Esophagus mucosa (tissue), 1 donor: Measurements from ENCODE around the gene TDRD7. TPM values are rescaled to one million over a fixed set of nuclear protein-coding genes. Genes with fewer than 3 reads are reported as not detected.

ENCODE experiments used
- ATAC-seq: fragments of 200-7000 bp; cut with Tn5 transposase; one replicate; pipeline ENCODE4 v1.9.1; 2020
- total RNA-seq: library from RNA; stranded (reverse); gene quantifications from one replicate; pipeline ENCODE4 v1.2.4, GENCODE V29; 2023
- donor health status: DM: yes; HTN: yes; CAD: no.

Gene TDRD7
- total RNA-seq, 1 donor from 2014 or later: 9.8 TPM

DNA sequence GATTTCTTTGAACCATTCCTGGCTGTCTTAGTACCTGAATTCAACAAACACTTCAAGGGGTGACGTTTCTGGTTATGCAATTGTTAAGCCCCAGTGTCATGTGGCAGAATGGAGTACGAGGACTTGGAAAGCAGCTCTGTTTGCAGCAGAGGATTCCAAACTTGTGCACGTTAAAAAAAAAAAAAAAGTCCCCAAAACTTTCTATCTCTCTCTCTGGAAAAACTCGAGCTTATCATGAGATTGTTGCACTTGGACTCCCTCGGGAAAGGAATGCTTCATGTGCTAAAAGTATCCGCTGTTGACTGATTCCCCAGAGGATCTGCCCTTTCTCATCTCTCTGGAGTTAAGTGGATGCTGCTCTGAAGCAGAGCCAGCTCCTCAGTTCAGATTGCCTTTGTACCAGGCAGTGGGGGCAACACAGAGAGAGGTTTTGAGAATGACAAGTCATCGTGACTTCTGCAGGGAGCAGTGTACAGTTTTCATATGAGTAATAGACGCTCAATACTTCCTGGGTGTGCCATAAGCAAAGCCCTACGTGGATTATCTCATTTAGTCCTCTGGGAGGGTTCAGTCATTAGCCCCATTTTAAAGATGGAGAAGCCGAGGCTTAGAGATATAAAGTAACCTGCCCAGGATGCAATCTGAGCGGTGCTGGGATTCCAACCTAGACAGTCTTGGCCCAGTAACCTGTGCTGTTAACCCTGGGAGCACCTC is 117.6 kb downstream of the TDRD7 start:
- ATAC-seq: peak; percentile 75

DNA sequence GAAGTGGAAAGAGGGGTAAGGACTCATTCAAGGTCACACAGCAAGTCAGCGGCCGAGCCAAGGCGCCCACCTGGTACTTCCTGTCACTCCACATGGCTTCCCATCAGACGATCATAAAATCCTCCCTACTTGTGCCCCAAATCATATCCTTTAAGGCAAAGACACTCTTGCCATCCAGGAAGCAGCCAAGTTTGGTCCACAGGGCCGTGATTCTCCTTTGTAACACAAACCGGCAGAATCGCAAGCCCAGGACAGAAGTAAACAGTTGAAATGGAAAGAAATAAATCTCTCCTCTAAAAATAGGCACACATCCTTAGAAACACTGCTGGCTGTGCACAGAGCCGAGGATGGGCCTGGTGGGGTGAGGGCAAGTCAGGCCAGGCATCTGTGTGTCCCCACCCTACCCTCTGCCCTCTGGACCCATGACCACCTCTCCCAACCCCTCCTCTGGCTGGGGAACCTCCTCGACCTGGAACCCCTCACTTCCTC is 120.0 kb downstream of the TDRD7 start:
- ATAC-seq: no peak

DNA sequence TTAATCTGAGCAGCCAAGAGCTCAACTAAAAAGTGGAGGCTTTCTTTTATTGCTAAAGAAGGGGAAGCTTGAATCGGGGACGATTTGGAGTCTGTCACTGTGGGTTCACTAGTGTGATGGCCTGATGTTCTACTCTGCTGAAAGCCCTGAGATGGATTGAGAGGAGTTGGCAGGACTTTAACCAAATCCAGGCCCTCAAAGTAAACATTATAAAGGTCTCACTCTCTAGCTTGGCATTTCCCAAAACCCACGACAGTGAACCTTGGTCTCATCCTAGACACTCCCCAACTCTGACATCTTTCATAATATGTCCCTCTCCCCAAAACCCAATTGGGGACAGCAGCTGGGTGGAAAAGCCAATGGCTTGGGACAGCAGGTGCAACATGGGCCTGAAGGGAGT is 122.3 kb downstream of the TDRD7 start:
- ATAC-seq: no peak

DNA sequence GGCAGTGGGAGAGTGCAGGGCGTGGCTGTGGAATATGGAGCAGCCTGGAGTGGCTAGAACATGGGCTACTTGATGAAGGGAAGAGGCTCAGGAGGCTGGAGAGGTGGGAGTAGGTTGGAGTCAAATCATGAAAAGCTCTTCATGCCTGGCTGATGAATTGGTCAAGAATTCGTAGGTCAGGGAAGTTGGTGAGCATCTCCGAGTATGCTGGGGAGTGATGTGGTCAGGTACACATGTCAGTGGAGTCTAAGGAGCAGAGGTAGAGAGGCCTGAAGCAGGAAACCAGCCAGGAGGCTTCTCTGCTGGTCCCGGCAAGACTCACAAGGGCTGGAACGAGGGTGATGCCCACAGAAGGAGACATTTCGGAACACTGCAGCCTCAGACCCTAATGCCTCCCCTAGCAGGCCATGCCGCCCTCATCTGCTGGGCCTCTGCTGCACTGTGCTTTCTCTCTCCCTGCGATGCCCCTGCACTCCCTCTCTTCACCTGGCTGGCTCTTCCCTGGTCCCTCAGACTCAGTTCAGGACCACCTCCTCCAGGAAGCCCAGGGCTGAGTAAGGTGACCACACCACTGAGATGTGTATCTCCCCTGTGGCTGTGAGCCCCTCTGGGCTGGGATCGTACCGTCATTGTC is 123.2 kb downstream of the TDRD7 start:
- no peak for ATAC-seq

DNA sequence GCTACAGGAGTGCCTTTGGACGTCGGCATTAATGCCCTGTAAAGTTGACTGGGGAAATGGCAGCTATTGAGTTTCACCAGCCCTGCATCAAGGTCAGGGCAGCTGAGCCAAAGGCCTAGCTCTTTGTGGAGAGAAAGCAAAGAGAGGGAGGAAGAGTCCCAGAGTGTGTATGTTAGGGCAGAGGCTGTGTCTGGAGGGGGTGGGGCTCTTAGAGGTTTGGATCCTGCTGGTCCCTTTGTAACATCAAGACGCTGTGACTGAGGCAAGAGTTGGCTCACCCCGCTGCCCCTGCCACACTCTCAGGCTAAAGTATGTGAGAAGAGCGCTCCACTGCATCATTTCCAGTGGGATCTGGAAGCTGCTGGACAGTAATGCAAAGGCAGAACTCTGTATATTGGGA is 123.9 kb downstream of the TDRD7 start:
- no peak for ATAC-seq

DNA sequence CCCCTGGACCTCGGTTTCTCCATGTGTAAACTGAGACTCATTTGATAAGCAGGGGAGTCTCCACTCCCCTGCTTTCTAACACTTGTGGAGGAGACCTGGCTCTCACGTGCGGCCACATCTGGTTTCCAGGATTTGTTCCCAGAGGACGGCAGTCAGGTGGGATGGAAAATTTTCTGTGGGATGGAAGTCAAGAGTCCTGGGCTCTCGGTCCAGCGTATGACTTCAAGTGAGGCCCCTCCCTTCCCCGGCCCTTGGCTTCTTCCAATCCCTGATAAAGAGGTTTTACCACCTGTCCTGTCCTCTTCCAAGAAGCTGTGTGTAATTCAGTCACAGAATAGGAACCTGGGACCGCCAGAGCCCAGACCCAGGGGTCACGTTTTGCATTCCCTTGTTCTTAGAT is 124.6 kb downstream of the TDRD7 start:
- no peak for ATAC-seq

DNA sequence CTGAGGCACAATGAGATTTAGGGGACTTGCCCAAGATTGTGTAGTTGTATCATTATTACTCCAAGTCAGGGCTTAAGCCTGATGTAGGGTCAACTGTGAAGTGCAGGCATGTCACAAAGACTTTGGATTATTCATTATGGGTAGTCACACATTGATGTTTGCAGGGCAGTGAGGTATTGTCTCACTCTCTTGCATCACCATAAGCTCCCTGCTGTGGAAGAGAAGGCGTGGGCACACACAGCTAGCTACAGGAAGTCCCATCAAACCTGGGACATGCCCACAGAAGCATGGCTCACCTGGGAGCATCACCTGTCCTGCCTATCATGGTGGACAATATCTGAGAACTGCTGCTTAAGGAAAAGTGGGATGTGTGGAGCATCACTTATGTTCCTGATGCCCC is 131.7 kb downstream of the TDRD7 start:
- peak; percentile 77 for ATAC-seq

DNA sequence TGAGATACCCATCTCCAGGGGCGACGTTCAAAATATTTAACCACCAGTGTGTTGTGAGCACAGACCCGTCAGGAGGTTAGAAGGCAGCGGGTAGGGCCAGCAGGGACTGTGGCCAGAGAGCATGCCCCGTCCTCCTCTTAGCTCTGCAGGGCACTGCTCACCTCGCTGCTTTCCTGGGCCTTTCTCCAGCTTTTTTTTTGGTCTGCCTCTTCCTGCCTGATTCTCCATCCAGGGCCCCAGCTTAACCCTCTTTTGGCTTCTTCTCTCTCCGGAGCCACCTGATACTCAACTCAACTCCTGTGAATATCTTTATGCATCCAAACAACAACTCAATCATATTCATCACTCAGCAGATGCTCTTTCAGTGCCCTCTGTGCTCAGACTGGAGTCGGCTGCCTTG is 133.6 kb downstream of the TDRD7 start:
- no peak for ATAC-seq

Other genes starting within 250 kb of the TDRD7 start
- gene CCDC180, start 104.4 kb upstream of the TDRD7 start, total RNA-seq: 0.72 TPM
- 0.60 TPM for gene TMOD1, start 89.6 kb downstream of the TDRD7 start, total RNA-seq
- gene TSTD2, start 221.3 kb downstream of the TDRD7 start, total RNA-seq: 10.4 TPM
- 16.6 TPM for gene NCBP1, start 221.7 kb downstream of the TDRD7 start, total RNA-seq